Kidney capillary endothelial cell (primary cell): ENCODE results near the gene IFNG-AS1.

Experiments
- DNase-seq: peaks from one replicate; pipeline ENCODE4 v3.0.0-alpha.2; 2018; ENCODE audit warnings: low spot score

IFNG-AS1 gene

GRCh38 chr12:68037616-68038255, 48.5 kb downstream of the IFNG-AS1 start:
- no peak for DNase-seq

- DNase-seq = no peak
Measured at GRCh38 chr12:68038650-68039049, 49.4 kb downstream of the IFNG-AS1 start.

GRCh38 chr12:68040450-68041075, 51.3 kb downstream of the IFNG-AS1 start:
- DNase-seq = peak; percentile 57

GRCh38 chr12:68042212-68042699, 53.0 kb downstream of the IFNG-AS1 start:
- no peak for DNase-seq

GRCh38 chr12:68043435-68043834, 54.2 kb downstream of the IFNG-AS1 start:
- no peak for DNase-seq

DNA sequence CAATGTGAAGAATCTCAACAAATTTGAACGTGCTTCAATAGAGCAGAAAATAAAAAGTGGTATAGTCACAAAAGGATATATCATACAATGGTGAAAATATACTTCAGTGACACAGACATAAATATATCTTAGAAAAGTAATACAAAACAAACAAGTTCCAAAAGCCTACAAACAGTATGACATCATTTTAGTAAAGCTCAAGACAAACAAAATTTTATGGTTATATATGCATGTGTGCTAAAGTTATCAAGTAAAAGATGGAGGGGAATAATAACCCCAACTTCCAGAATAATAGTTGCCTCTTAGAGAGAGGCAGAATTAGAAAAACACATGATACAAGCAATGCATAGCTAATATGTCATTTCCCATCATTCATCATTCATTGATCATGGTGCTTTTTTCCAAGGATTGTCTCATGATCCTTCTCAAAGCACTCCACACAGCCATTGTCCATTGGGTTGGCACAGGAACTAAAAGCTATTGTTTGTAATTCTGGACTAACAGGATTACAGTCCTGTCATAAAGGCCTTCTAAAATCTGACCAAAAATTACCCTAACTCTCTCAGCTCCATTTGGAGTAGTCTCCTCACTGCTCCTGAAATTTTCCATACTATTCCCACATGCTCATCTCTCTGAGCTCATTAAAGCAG, 59.5 kb downstream of the IFNG-AS1 start:
- DNase-seq = no peak

- DNase-seq = no peak
Measured at GRCh38 chr12:68056300-68056699, 67.1 kb downstream of the IFNG-AS1 start.

DNA sequence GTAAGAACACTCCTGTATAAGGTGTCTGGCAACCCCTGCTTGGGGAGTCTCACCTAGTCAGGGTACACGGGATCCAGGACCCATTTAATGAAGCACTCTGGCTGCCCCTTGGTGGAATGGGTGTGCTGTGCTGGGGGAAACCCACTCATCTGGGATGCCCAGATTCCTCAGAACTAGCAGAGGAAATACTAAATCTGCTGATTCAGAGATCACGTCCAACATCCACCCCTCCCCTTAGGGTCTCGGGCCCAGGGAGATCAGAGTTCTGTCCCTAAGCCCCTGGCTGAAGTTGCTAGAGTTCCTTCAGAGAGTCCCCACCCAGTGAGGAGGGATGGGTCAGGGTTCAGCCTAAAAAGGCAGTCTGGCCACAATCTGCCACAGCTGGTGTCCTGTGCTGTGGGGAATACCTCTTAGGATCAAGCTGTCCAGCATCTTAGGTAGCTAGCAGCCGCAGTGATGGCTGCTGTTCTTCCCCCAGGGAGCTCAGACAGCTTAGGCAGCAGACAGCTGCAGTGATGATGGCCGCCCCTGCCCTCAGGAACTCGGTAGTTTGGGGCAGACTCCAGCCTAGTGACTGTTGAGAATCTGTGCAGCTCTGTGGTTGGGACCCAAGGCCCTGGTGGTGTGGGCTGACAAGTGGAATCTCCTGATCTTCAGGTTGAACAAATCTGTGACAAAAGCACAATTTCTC, 74.8 kb downstream of the IFNG-AS1 start:
- no peak for DNase-seq

DNA sequence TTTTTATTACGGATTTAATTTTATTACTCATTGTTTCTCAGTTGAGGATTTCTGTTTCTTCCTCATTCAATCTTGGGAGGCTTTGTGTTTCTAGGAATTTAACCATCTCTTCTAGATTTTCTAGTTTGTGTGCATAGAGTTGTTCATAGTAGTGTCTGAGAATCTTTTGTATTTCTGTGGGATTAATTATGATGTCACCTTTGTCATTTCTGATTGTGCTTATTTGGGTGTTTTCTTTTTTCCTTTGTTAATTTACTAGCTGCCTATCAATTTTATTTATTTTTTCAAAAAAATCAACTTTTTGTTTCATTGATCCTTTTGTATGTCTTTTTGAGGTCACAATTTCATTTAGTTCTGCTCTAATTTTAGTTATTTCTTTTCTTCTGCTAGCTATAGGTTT, 75.9 kb downstream of the IFNG-AS1 start:
- DNase-seq = no peak

- DNase-seq = no peak
Measured at GRCh38 chr12:68065687-68066086, 76.4 kb downstream of the IFNG-AS1 start.

DNA sequence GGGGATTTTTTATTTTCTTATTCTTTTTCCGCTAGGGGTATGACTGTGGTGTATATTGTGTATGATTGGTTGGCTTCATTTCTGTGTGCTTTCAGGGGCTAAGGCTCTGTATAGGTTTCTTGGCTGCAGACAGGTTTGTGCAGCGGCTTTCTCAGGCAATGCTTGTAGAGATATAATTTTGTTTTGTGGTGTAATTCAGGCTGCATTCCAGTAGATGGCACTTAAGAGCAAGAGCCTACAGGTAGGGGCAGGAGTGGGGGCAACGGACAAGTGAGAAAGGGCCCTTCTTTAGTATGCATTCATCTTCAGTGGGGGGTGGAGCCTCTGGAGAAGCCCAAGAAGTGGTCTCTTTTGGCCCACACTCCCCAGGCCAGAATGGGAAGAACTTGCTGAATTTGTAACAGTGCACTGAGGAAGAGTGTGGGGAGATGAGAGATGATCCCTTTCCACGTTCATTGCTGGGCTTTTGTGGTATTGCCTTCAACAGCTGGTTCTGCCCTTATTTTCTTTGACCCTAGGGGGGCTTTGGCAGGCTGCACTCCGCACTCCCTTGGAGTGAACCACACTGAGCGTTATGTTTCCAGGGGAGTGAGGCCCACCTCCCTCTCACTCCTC, 78.6 kb downstream of the IFNG-AS1 start:
- DNase-seq = no peak

DNA sequence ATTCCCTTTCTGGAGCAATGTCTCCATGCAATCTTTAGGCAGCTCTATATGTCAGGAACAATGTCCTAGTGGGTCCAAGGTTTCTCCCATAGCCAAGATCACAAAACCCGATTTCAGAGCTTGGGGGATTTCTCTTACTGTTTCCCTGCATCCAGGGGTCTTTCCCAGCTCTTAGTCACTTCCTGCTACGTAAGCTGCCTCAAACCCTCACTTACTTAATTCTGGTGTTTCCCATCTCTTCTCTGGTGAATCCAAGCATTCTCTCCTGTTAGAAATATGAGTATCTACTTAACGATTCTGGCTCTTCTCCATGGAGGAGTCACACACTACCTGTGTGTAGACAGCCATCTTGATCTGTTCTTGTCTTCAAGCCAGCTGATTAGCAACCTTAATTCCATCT, 80.0 kb downstream of the IFNG-AS1 start:
- no peak for DNase-seq
